Left cardiac atrium (tissue), 4 donors: ENCODE measurements around the gene OTUB2. TPM values are rescaled to one million over a fixed set of nuclear protein-coding genes. Genes with fewer than 3 reads are reported as not detected.
"Not testable (repeated sequence)": the region's sequence is repeated elsewhere in the genome, so short reads cannot be mapped to it uniquely, and the experiment has no call there.

ENCODE experiments used
- ATAC-seq, 2 donors: fragments of 200-7000 bp; cut with Tn5 transposase; one replicate each; pipeline ENCODE4 v1.9.1; 2020; ENCODE audit warnings: mild to moderate bottlenecking in 2 of 2, moderate library complexity in 2 of 2
- DNase-seq: peaks from one replicate; pipeline ENCODE4 v3.0.0-alpha.2; 2020
- intact Hi-C, 2 donors: fragments of 100-400 bp; cut with DNase I; formaldehyde crosslinking; loops; one replicate each; pipeline versions ENCODE4 v1.14.1 to v1.15.1; 2022 to 2023
- total RNA-seq, 2 donors: library from RNA; stranded (reverse); fragmentation: NEBNext Ultra II Directional; extraction: Animal tissue kit (Norgen Biotek cat#: 25700); gene quantifications; one replicate each; pipeline ENCODE4 v1.2.1, GENCODE V29; 2021
- donor health status: DM: no; HTN: yes; CAD: no.
- donor health status: DM: no; HTN: yes; CAD: no; lungs with severe emphysema.
- donor health status: DM: yes; HTN: yes; CAD: no.
- donor health status: Dilated cardiomyopathy.

OTUB2 gene
- total RNA-seq, 2 donors from 2014 or later: 0.24 to 0.56 TPM

- intact Hi-C loops: no loop called here
- ATAC-seq: no peak
- DNase-seq: no peak
Observed at GRCh38 chr14:94048691-94049624, 22.8 kb downstream of the OTUB2 start.

DNA sequence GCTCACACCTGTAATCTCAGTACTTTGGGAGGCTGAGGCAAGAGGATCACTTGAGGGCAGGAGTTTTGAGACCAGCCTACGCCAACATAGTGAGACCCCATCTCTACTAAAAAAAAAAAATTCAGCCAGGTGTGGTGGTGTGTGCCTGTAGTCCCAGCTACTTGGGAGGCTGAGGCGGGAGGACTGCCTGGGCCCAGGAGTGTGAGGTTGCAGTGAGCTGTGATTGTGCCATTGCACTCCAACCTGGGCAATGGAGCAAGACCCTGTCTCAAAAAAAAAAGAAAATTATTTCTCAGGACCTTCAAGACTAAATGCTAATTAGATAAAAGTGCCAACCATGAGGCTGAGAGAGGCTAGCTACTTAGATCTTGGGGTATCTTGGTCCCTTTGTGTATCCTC, 23.5 kb downstream of the OTUB2 start:
- DNase-seq: no peak
- intact Hi-C loops: loop anchor here in 1 of 2 donors (2.0 kb wide), 1 partner anchor 87 kb away; no protein-coding TSS in a partner anchor
- ATAC-seq: no peak

DNA sequence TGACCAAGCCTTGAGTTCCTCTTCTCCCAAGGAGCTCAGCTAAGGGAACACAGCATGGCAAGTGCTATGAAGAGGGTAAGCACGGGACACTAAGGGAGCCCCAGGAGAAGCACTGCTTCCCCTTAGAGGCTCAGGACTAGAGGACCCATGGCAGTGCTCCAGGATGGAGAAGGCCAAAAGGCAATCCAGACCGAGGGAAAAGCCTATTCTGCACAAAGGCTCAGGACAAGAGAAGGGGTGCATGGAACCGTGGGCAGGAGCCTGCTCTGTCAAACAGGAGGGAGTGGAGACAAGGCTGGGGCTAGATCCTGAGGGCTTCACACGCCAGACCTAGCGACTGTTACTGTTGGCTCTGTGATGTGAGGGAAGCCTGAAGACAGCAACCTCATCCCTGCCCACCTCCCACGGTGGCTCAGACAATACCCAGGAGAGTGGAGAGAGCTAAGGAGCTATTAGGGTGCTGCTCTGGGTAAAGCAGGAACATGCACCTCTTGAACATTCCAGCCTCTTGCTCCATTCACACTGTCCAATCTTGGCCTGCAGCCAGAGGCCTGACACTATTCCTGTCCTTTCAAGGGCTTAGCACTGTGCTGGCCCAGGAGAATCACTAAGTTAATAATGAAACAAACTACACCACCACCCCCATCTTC, 24.2 kb downstream of the OTUB2 start:
- ATAC-seq (peak; percentile 81 to 87), DNase-seq (peak; percentile 74)
- intact Hi-C loops: loop anchor here in 1 of 2 donors (2.0 kb wide), 1 partner anchor 86 kb away; no protein-coding TSS in a partner anchor

DNA sequence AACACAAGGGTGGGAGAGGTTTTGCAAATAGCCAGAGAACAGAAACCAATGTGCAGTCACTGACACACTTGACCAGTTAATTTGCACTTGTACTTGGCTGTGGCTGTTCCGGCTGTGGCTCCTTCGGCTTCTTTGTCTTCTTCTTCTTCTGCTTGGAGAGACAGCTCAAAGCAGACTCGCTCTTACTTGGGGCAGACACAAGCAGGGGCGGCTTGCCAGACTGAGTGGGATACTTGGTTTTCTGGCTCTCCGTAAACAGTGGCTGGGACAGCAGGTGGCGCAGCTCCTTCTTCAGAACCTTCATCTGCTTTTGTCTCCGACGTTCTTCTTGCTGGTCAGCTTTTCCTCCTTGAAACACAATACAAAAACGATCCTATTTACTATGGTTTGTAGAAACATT, 25.0 kb downstream of the OTUB2 start:
- peak; percentile 38 to 45 for ATAC-seq
- intact Hi-C loops: loop anchor here in 1 of 2 donors (2.0 kb wide), 1 partner anchor 86 kb away; no protein-coding TSS in a partner anchor
- peak; percentile 58 for DNase-seq

- intact Hi-C loops: loop anchor here in 1 of 2 donors (2.0 kb wide), 1 partner anchor 85 kb away; no protein-coding TSS in a partner anchor
- DNase-seq: no peak
- no peak for ATAC-seq
Observed at GRCh38 chr14:94051779-94052178, 25.6 kb downstream of the OTUB2 start.

DNA sequence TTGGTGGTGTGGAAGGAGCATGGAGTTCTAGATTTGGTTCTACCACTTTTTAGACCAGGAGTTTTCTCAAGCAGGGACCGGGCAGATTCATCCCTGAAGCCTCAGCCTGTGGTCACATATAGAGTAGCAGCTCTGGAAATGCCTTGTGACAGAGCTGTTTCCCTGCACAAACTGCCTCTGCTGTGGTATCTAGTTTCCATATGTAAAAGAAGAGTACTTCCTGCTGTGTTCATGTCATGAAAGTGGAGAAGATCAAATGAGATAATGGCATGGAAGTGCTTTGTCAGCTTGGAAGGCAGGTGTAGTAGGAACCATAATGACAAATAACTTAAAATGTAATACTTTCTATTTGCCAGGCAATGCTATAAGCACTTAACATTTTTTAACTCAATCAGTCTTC, 26.1 kb downstream of the OTUB2 start:
- intact Hi-C loops: no loop called here
- DNase-seq: no peak
- no peak for ATAC-seq

DNA sequence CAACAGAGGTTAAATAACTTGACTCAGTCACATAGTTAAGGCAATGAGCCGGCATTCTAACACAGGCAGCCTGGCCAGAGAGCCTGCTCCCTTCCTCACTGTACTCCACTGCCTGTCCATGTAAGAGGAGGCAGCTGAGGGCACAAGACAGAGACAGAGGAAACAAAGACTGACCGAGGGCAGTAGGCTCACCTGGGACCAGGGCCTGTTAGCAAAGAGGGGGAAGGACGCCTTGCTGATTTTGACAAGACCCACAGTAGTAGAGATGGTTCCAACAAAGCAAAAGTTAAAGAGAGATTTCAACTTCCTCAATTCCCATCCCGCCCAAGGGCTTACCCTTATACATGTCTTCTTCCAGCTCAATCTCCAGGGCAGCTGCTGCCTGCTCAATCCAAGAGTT, 26.5 kb downstream of the OTUB2 start:
- DNase-seq (no peak), ATAC-seq (peak in 1 of 2 donors; percentile 10)
- intact Hi-C loops: no loop called here

- no peak for ATAC-seq
- no peak for DNase-seq
- intact Hi-C loops: no loop called here
Observed at GRCh38 chr14:94054401-94054800, 28.3 kb downstream of the OTUB2 start.

DNA sequence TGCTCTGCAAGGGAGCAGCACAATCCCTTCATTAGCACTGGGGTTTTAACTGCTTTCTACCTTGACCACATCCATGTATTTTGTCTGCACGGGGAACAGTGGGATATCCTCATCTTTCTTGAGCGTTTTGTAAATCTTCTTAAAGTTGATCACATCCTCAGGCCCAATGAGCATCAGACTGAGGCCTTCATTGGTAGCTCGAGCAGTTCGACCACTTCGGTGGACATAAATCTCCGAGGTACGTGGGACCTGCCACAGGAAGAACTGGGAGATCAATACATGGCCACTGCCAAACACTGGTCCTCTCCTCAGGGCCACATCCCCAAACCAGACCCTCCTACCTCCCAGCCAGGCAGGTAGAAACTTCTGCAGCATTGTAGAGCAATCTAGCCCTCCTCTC, 28.8 kb downstream of the OTUB2 start:
- no peak for DNase-seq
- intact Hi-C loops: no loop called here
- no peak for ATAC-seq

GRCh38 chr14:94056579-94057308, 30.6 kb downstream of the OTUB2 start:
- no peak for ATAC-seq
- no peak for DNase-seq
- intact Hi-C loops: no loop called here

- intact Hi-C loops: no loop called here
- ATAC-seq (no peak), DNase-seq (no peak)
Observed at GRCh38 chr14:94058128-94058673, 32.1 kb downstream of the OTUB2 start.

- no peak for DNase-seq
- intact Hi-C loops: no loop called here
Observed at GRCh38 chr14:94058674-94059138, 32.6 kb downstream of the OTUB2 start.

GRCh38 chr14:94059998-94060397, 33.9 kb downstream of the OTUB2 start:
- ATAC-seq (no peak), DNase-seq (no peak)
- intact Hi-C loops: no loop called here

More at GRCh38 chr14:94058674-94059138, 32.6 kb downstream of the OTUB2 start:
- no peak for ATAC-seq

GRCh38 chr14:94062344-94062940, 36.3 kb downstream of the OTUB2 start:
- no peak for DNase-seq
- intact Hi-C loops: no loop called here
- ATAC-seq: peak in 1 of 2 donors; percentile 48

- intact Hi-C loops: no loop called here
Observed at GRCh38 chr14:94066089-94066676, 40.0 kb downstream of the OTUB2 start.

GRCh38 chr14:94072076-94072475, 45.9 kb downstream of the OTUB2 start:
- ATAC-seq, DNase-seq, intact Hi-C loops: not testable (repeated sequence)

More at GRCh38 chr14:94066089-94066676, 40.0 kb downstream of the OTUB2 start:
- ATAC-seq: peak; percentile 23 to 84
- DNase-seq: no peak

GRCh38 chr14:94074534-94074933, 48.4 kb downstream of the OTUB2 start:
- ATAC-seq (no peak), DNase-seq (no peak)
- intact Hi-C loops: no loop called here

DNA sequence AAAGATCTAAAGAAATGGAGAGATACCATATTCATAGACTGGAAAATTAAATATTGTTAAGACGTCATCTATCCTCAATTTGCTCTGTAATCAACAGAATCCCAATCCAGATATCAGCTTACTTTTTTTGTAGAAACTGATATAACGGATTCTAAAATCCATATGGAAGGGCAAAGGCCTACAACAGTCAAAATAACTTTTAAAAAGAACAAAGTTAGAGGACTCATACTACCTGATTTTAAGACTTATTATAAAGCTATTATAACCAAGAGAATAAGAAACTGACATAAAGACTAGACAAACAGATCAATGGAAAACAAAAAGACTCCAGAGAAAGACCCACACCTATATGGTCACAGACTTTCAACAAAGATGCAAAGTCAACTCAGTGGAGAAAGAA, 48.9 kb downstream of the OTUB2 start:
- no peak for DNase-seq
- intact Hi-C loops: no loop called here
- ATAC-seq: no peak
